Measurements from ENCODE around the gene PRKAG2.

DNA sequence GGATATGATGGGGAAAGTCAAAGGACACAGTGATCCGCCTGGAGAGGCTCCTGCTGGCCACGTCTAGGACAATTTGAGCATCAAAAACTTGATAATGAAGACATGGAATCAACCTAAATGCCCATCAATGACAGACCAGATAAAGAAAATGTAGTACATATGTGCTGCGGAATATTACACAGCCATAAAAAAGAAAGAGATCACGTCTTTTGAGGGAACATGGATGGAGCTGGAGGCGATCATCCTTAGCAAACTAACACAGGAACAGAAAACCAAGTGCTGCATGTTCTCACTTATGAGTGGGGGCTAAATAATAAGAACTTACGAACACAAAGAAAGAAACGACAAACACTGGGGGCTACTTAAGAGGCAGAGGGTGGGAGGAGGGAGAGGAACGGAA lies 124.9 kb downstream of the PRKAG2 start:
- TF ChIP-seq, protein P1, sequence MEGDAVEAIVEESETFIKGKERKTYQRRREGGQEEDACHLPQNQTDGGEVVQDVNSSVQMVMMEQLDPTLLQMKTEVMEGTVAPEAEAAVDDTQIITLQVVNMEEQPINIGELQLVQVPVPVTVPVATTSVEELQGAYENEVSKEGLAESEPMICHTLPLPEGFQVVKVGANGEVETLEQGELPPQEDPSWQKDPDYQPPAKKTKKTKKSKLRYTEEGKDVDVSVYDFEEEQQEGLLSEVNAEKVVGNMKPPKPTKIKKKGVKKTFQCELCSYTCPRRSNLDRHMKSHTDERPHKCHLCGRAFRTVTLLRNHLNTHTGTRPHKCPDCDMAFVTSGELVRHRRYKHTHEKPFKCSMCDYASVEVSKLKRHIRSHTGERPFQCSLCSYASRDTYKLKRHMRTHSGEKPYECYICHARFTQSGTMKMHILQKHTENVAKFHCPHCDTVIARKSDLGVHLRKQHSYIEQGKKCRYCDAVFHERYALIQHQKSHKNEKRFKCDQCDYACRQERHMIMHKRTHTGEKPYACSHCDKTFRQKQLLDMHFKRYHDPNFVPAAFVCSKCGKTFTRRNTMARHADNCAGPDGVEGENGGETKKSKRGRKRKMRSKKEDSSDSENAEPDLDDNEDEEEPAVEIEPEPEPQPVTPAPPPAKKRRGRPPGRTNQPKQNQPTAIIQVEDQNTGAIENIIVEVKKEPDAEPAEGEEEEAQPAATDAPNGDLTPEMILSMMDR (IDR thresholded peaks at IDR 0.05; ENCODE audit: low read depth, low read length, poor library complexity, severe bottlenecking) = no peak
- TF ChIP-seq EZH2phosphoT487 (IDR thresholded peaks at IDR 0.05; ENCODE audit: borderline replicate concordance, low read length) = no peak

Measured in DOHH2 (cell line).